HCT116 (cell line): ENCODE results near the gene ASAP2. TPM values are rescaled to one million over a fixed set of nuclear protein-coding genes. Genes with fewer than 3 reads are reported as not detected.

ENCODE experiments used
- ATAC-seq: fragments of 200-7000 bp; cut with Tn5 transposase; 2 replicates; pipeline ENCODE4 v1.9.1; 2020; ENCODE audit warnings: mild to moderate bottlenecking, moderate library complexity
- BruUV-seq: library from RNA; stranded (reverse); fragments of 400-500 nt; replicated peaks from 2 replicates; lab custom pipeline; 2021; lab: Mats Ljungman, UMichigan
- CTCF ChIA-PET: fragments of 300-600 bp; sonication (Branson Sonifier 250); formaldehyde crosslinking; loops from one replicate; lab custom pipeline; 2021; ENCODE audit warnings: antibody characterized with exemption; lab: Charles Lee
- POLR2A ChIA-PET: fragments of 300-600, 350-600 bp; sonication (Branson Sonifier 250); formaldehyde crosslinking; loops from one replicate; lab custom pipeline; 2021; ENCODE audit warnings: antibody characterized with exemption; lab: Charles Lee
- RAD21 ChIA-PET, 2 experiments: fragments of 300-600 bp; sonication (Branson Sonifier 250); formaldehyde crosslinking; loops; one replicate each; lab custom pipeline; 2023; ENCODE audit warnings: low total read pairs in 2 of 2; ENCODE audit not compliant: uncharacterized antibody in 2 of 2, unreplicated experiment in 2 of 2, low non-redundant PET in 1 of 2; lab: Charles Lee
- DNase-seq: peaks from one replicate; pipeline ENCODE4 v3.0.0-alpha.2; 2010; ENCODE audit warnings: low read depth, low spot score
- H2AFZ ChIP-seq: fragments of 200-600 bp; shearing (Covaris generic), sonication (generic); 2 replicates; pipeline ENCODE4 v1.6.1; 2017; ENCODE audit warnings: low read depth, mixed run types, mixed read lengths, antibody characterized with exemption, low read length; ENCODE audit not compliant: poor library complexity, severe bottlenecking
- H3K27ac ChIP-seq: 2 replicates; pipeline ENCODE4 v1.5.1; 2012; ENCODE audit warnings: low read depth, low read length
- H3K27me3 ChIP-seq: fragments of 200-600 bp; sonication (generic); 2 replicates; pipeline ENCODE4 v1.6.1; 2016; ENCODE audit warnings: mixed run types, low read length, mixed read lengths; ENCODE audit not compliant: insufficient read depth
- H3K36me3 ChIP-seq, 2 experiments: fragments of 200-500 bp in 1 of 2; fragments of 200-600 bp in 1 of 2; sonication (Bioruptor generic) in 1 of 2; sonication (generic) in 1 of 2; 2 replicates each; pipeline versions ENCODE4 v1.5.1 to v1.6.1; 2014 to 2016; ENCODE audit warnings: low read length in 2 of 2, inconsistent platforms in 1 of 2, mixed read lengths in 1 of 2, mixed run types in 1 of 2; ENCODE audit not compliant: insufficient read depth in 2 of 2, control insufficient read depth in 1 of 2
- H3K4me1 ChIP-seq, 2 experiments: fragments of 200-600 bp in 1 of 2; sonication (generic) in 1 of 2; 2 replicates each; pipeline versions ENCODE4 v1.5.1 to v1.6.1; 2012 to 2017; ENCODE audit warnings: low read length in 2 of 2, inconsistent platforms in 1 of 2, mild to moderate bottlenecking in 1 of 2, mixed read lengths in 1 of 2, mixed run types in 1 of 2, moderate library complexity in 1 of 2; ENCODE audit not compliant: insufficient read depth in 2 of 2, control insufficient read depth in 1 of 2
- H3K4me2 ChIP-seq: fragments of 200-600 bp; sonication (generic); 2 replicates; pipeline ENCODE4 v1.6.1; 2017; ENCODE audit warnings: mixed run types, low read length, mixed read lengths
- H3K4me3 ChIP-seq, 2 experiments: fragments of 200-600 bp in 1 of 2; sonication (generic) in 1 of 2; replicated peaks in 1 of 2; 2 replicates each; pipeline ENCODE4 v1.5.1; 2011 to 2016; ENCODE audit warnings: low read length in 2 of 2, control low read depth in 1 of 2, low read depth in 1 of 2, mild to moderate bottlenecking in 1 of 2, mixed read lengths in 1 of 2, mixed run types in 1 of 2
- H3K79me2 ChIP-seq: fragments of 200-600 bp; sonication (generic); 2 replicates; pipeline ENCODE4 v1.6.1; 2017; ENCODE audit warnings: mild to moderate bottlenecking, mixed run types, low read length, moderate library complexity, mixed read lengths; ENCODE audit not compliant: insufficient read depth
- H3K9ac ChIP-seq: fragments of 200-600 bp; sonication (generic); 2 replicates; pipeline ENCODE4 v1.6.1; 2016; ENCODE audit warnings: low read length, mixed read lengths
- H3K9me2 ChIP-seq: fragments of 200-600 bp; sonication (generic), shearing (Covaris generic); 2 replicates; pipeline ENCODE4 v1.6.1; 2017; ENCODE audit warnings: mixed run types, mild to moderate bottlenecking, moderate library complexity; ENCODE audit not compliant: insufficient read depth
- H3K9me3 ChIP-seq, 2 experiments: fragments of 200-500 bp in 1 of 2; fragments of 200-600 bp in 1 of 2; sonication (Bioruptor generic) in 1 of 2; sonication (generic) in 1 of 2; 2 replicates each; pipeline ENCODE4 v1.6.1; 2014 to 2017; ENCODE audit warnings: low read length in 2 of 2, mixed read lengths in 2 of 2, inconsistent platforms in 1 of 2, low read depth in 1 of 2, mild to moderate bottlenecking in 1 of 2, mixed run types in 1 of 2, moderate library complexity in 1 of 2; ENCODE audit not compliant: control insufficient read depth in 1 of 2, insufficient read depth in 1 of 2
- H4K20me1 ChIP-seq: fragments of 200-600 bp; sonication (generic), shearing (Covaris generic); 2 replicates; pipeline ENCODE4 v1.6.1; 2017; ENCODE audit warnings: mixed run types, mild to moderate bottlenecking, moderate library complexity; ENCODE audit not compliant: insufficient read depth
- CBX3 ChIP-seq: IDR thresholded peaks from 2 replicates; pipeline ENCODE4 v1.6.1; 2012; ENCODE audit warnings: low read depth
- CEBPB ChIP-seq: IDR thresholded peaks from 2 replicates; pipeline ENCODE4 v1.6.1; 2012; ENCODE audit warnings: low read depth
- EGR1 ChIP-seq: IDR thresholded peaks from 2 replicates; pipeline ENCODE4 v1.6.1; 2012; ENCODE audit warnings: low read depth
- ELF1 ChIP-seq: IDR thresholded peaks from 2 replicates; pipeline ENCODE4 v1.6.1; 2012; ENCODE audit warnings: low read depth, borderline replicate concordance
- EZH2 ChIP-seq: fragments of 200-600 bp; sonication (generic); IDR thresholded peaks from 2 replicates; pipeline ENCODE4 v1.6.1; 2017; ENCODE audit warnings: antibody characterized with exemption, mixed run types
- EZH2phosphoT487 ChIP-seq: fragments of 200-600 bp; IDR thresholded peaks from 2 replicates; pipeline ENCODE4 v1.6.1; 2018; ENCODE audit warnings: antibody characterized with exemption, borderline replicate concordance
- FOSL1 ChIP-seq: IDR thresholded peaks from 2 replicates; pipeline ENCODE4 v1.6.1; 2012; ENCODE audit warnings: low read depth
- JUND ChIP-seq: IDR thresholded peaks from 2 replicates; pipeline ENCODE4 v1.6.1; 2012
- POLR2AphosphoS5 ChIP-seq: IDR thresholded peaks from 2 replicates; pipeline ENCODE4 v1.6.1; 2011; ENCODE audit warnings: mild to moderate bottlenecking, low read depth, low read length, moderate library complexity
- RAD21 ChIP-seq: IDR thresholded peaks from 2 replicates; pipeline ENCODE4 v1.6.1; 2012; ENCODE audit warnings: low read depth, mild to moderate bottlenecking
- SIN3A ChIP-seq: IDR thresholded peaks from 2 replicates; pipeline ENCODE4 v1.6.1; 2012; ENCODE audit warnings: low read depth
- SP1 ChIP-seq: IDR thresholded peaks from 2 replicates; pipeline ENCODE4 v1.6.1; 2012; ENCODE audit warnings: low read depth
- SRF ChIP-seq: IDR thresholded peaks from 2 replicates; pipeline ENCODE4 v1.6.1; 2012; ENCODE audit warnings: low read depth
- TCF7L2 ChIP-seq: IDR thresholded peaks from 2 replicates; pipeline ENCODE4 v1.7.0; 2011; ENCODE audit warnings: borderline replicate concordance, inconsistent platforms; ENCODE audit not compliant: insufficient read depth, insufficient read length; ENCODE audit errors: extremely low read depth
- YY1 ChIP-seq: IDR thresholded peaks from 2 replicates; pipeline ENCODE4 v1.6.1; 2011; ENCODE audit warnings: low read length, low read depth, moderate library complexity, mild to moderate bottlenecking; ENCODE audit not compliant: insufficient replicate concordance; ENCODE audit errors: extremely low read depth
- intact Hi-C: fragments of 100-400 bp; cut with micrococcal nuclease; formaldehyde crosslinking; loops from 2 replicates; pipeline ENCODE4 v1.10.0; 2022
- total RNA-seq: library from RNA; stranded (reverse); gene quantifications from one replicate; pipeline ENCODE4 v1.2.1, GENCODE V29; 2021; ENCODE audit not compliant: unreplicated experiment
- TF ChIP-seq, protein P1 (sequence below): IDR thresholded peaks from 2 replicates; pipeline ENCODE4 v1.6.1; 2012
- TF ChIP-seq, protein P2 (sequence below), 3 experiments: fragments of 200-600 bp in 1 of 3; sonication (generic) in 1 of 3; IDR thresholded peaks in 2 of 3; conservative IDR thresholded peaks in 1 of 3; 2 replicates each; pipeline ENCODE4 v1.5.1; 2012 to 2017; ENCODE audit warnings: low read depth in 2 of 3, low read length in 2 of 3, antibody characterized with exemption in 1 of 3, borderline replicate concordance in 1 of 3, control low read depth in 1 of 3, mild to moderate bottlenecking in 1 of 3, mixed read lengths in 1 of 3, mixed run types in 1 of 3, moderate library complexity in 1 of 3; ENCODE audit not compliant: insufficient read depth in 1 of 3
- TF ChIP-seq, protein P3 (sequence below): IDR thresholded peaks from 2 replicates; pipeline ENCODE4 v1.6.1; 2011; ENCODE audit warnings: mild to moderate bottlenecking, low read length, moderate library complexity; ENCODE audit not compliant: insufficient replicate concordance; ENCODE audit errors: extremely low read depth
- TF ChIP-seq, protein P4 (sequence below): IDR thresholded peaks from 2 replicates; pipeline ENCODE4 v1.6.1; 2012

The ASAP2 gene
- total RNA-seq, 1 experiment from 2014 or later = 16.5 TPM

DNA sequence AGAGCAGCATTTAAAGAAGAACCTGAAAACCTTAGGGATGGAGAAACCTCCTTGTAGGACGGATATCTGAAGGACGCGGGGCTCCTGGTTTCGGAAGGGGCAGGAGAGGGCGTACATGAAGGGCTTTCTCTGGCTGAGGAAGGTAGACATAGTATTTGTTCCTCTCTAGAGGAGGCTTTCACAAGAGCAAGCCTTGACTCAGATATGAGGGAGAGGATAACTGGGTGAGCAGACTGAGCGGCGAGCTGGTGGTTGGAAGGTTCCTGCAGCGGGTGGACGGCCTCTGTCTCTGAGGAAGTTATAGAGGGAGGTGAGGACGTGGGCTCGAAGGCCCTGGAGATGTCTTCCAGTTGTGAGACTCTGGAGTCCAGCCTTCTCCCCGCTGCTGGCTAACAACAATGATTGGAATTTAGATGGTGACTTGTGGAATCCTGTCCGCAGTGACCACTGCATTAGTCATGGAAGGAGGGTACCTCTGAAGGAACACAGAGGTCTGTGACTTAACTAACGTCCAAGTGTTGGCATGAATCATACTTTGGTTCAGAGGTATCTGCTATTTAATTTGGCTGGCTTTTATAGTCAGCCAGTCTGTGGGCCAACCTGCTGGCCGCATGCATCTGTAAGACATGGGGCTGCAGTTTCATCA lies 80.9 kb downstream of the ASAP2 start:
- Histone ChIP-seq H3K4me2 (peak overlapping the region; percentile 86), H3K27me3 (no peaks in the 10 kb centered on the region), H3K4me1 (peaks cover 38 to 60% of the 10 kb centered on the region in 2 experiments), H3K9me3 (no peaks in the 10 kb centered on the region), H3K36me3 (no peaks in the 10 kb centered on the region), H2AFZ (no peak overlapping the region), H3K79me2 (peaks cover 5% of the 10 kb centered on the region; the same call in 1 of the 2 replicates), H3K27ac (peak overlapping the region; percentile 72), H3K4me3 (peak overlapping the region in 1 of 2 experiments; percentile 47; a peak in 2 of 4 replicates), H3K9ac (peak overlapping the region; percentile 58), H3K9me2 (no peaks in the 10 kb centered on the region), H4K20me1 (no peaks in the 10 kb centered on the region)
- DNase-seq (peak; percentile 97), ATAC-seq (peak; percentile 86)
- BruUV-seq = no TSS peak
- RAD21 ChIA-PET = interaction anchor here in 1 of 2 experiments (0.8 kb wide), 1 partner anchor 53 kb away, joined by 3 read pairs; no protein-coding TSS in a partner anchor
- CTCF ChIA-PET = no interaction called here
- POLR2A ChIA-PET = interaction anchor here (1.1 kb wide), 1 partner anchor 11 kb away, joined by 3 read pairs; no protein-coding TSS in a partner anchor
- intact Hi-C loops = loop anchor here (1.0 to 2.0 kb wide), 3 partner anchors 46 to 145 kb away; no protein-coding TSS in a partner anchor
- TF ChIP-seq SP1 = peak; percentile 97
- peak; percentile 31; the same call in 1 of the 2 replicates for TF ChIP-seq RAD21
- TF ChIP-seq, protein P1, sequence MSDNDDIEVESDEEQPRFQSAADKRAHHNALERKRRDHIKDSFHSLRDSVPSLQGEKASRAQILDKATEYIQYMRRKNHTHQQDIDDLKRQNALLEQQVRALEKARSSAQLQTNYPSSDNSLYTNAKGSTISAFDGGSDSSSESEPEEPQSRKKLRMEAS = peak; percentile 82
- TF ChIP-seq, protein P2, sequence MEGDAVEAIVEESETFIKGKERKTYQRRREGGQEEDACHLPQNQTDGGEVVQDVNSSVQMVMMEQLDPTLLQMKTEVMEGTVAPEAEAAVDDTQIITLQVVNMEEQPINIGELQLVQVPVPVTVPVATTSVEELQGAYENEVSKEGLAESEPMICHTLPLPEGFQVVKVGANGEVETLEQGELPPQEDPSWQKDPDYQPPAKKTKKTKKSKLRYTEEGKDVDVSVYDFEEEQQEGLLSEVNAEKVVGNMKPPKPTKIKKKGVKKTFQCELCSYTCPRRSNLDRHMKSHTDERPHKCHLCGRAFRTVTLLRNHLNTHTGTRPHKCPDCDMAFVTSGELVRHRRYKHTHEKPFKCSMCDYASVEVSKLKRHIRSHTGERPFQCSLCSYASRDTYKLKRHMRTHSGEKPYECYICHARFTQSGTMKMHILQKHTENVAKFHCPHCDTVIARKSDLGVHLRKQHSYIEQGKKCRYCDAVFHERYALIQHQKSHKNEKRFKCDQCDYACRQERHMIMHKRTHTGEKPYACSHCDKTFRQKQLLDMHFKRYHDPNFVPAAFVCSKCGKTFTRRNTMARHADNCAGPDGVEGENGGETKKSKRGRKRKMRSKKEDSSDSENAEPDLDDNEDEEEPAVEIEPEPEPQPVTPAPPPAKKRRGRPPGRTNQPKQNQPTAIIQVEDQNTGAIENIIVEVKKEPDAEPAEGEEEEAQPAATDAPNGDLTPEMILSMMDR (IDR thresholded peaks at IDR 0.05 in 2 of 3, conservative IDR thresholded peaks at IDR 0.05 in 1 of 3; ENCODE audit: borderline replicate concordance in 1 of 3, insufficient read depth in 1 of 3, low read depth in 2 of 3, low read length in 2 of 3) = no peak
- TF ChIP-seq ELF1 = no peak
- TF ChIP-seq, protein P3, sequence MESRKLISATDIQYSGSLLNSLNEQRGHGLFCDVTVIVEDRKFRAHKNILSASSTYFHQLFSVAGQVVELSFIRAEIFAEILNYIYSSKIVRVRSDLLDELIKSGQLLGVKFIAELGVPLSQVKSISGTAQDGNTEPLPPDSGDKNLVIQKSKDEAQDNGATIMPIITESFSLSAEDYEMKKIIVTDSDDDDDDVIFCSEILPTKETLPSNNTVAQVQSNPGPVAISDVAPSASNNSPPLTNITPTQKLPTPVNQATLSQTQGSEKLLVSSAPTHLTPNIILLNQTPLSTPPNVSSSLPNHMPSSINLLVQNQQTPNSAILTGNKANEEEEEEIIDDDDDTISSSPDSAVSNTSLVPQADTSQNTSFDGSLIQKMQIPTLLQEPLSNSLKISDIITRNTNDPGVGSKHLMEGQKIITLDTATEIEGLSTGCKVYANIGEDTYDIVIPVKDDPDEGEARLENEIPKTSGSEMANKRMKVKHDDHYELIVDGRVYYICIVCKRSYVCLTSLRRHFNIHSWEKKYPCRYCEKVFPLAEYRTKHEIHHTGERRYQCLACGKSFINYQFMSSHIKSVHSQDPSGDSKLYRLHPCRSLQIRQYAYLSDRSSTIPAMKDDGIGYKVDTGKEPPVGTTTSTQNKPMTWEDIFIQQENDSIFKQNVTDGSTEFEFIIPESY = peak; percentile 64
- peak; percentile 39; the same call in 1 of the 2 replicates for TF ChIP-seq EGR1
- TF ChIP-seq TCF7L2 = no peak
- peak; percentile 98 for TF ChIP-seq SIN3A
- peak; percentile 98 for TF ChIP-seq JUND
- peak; percentile 98 for TF ChIP-seq CBX3
- peak; percentile 85 for TF ChIP-seq SRF
- TF ChIP-seq FOSL1 = peak; percentile 99
- TF ChIP-seq POLR2AphosphoS5 = peak; percentile 77
- peak; percentile 82 for TF ChIP-seq CEBPB
- TF ChIP-seq, protein P4, sequence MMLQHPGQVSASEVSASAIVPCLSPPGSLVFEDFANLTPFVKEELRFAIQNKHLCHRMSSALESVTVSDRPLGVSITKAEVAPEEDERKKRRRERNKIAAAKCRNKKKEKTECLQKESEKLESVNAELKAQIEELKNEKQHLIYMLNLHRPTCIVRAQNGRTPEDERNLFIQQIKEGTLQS = peak; percentile 18; the same call in 1 of the 2 replicates
- no peak for TF ChIP-seq EZH2phosphoT487
- no peak for TF ChIP-seq EZH2
- peak; percentile 30 for TF ChIP-seq YY1
